Renal pelvis (tissue), 4 donors: Measurements from ENCODE around the gene CORO7. TPM values are rescaled to one million over a fixed set of nuclear protein-coding genes. Genes with fewer than 3 reads are reported as not detected.

Experiments
- DNase-seq: peaks from one replicate; pipeline ENCODE4 v3.0.0-alpha.2; 2013
- polyA plus RNA-seq, 3 donors: library from polyadenylated mRNA; unstranded; fragments of 120-200 nt; gene quantifications; one replicate each; pipeline ENCODE4 v1.2.1, GENCODE V29; 2013; ENCODE audit not compliant: insufficient read length in 3 of 3

CORO7 gene
- polyA plus RNA-seq, 3 donors = 21.2 to 25.0 (median 24.6) TPM

- no peak for DNase-seq
Measured at GRCh38 chr16:4309102-4309832, 107.1 kb downstream of the CORO7 start.

- DNase-seq = peak; percentile 93
Measured at GRCh38 chr16:4307215-4308037, 109.0 kb downstream of the CORO7 start.

GRCh38 chr16:4306470-4307214 lies 109.8 kb downstream of the CORO7 start:
- DNase-seq = peak; percentile 63

Other genes starting within 250 kb of the CORO7 start
- gene SRL, start 174.5 kb downstream of the CORO7 start, polyA plus RNA-seq = 1 to 10 TPM; 1.1 to 1.6 (median 1.2) TPM
- gene TFAP4, start 143.6 kb downstream of the CORO7 start, polyA plus RNA-seq = 10 to 100 TPM; 21.6 to 27.1 (median 22.1) TPM
- gene GLIS2, start 100.5 kb downstream of the CORO7 start, polyA plus RNA-seq = 10 to 100 TPM; 46.2 to 52.4 (median 50.6) TPM
- 10 to 100 TPM; 25.3 to 33.4 (median 30.7) TPM for gene PAM16, start 65.3 kb downstream of the CORO7 start, polyA plus RNA-seq
- gene VASN, start 44.7 kb downstream of the CORO7 start, polyA plus RNA-seq = 10 to 100 TPM; 53.6 to 74.6 (median 67.2) TPM
- gene DNAJA3, start 9.3 kb upstream of the CORO7 start, polyA plus RNA-seq = 10 to 100 TPM; 37.6 to 48.6 (median 44.2) TPM
- gene NMRAL1, start 58.0 kb upstream of the CORO7 start, polyA plus RNA-seq = 10 to 100 TPM; 45.0 to 49.8 (median 48.8) TPM
- gene HMOX2, start 59.8 kb upstream of the CORO7 start, polyA plus RNA-seq = 10 to 100 TPM; 41.2 to 54.5 (median 47.8) TPM
- 10 to 100 TPM; 32.3 to 35.9 (median 32.6) TPM for gene CDIP1, start 122.2 kb upstream of the CORO7 start, polyA plus RNA-seq
- gene C16orf96, start 139.7 kb upstream of the CORO7 start, polyA plus RNA-seq = under 1 TPM; 0.28 to 0.40 (median 0.38) TPM
- 10 to 100 TPM; 23.4 to 28.5 (median 23.9) TPM for gene UBALD1, start 198.3 kb upstream of the CORO7 start, polyA plus RNA-seq
- 10 to 100 TPM; 52.3 to 70.1 (median 63.2) TPM for gene MGRN1, start 208.2 kb upstream of the CORO7 start, polyA plus RNA-seq